Measurements from ENCODE around the gene TBCD.

Gene TBCD

GRCh38 chr17:82912484-82913089, 160.7 kb downstream of the TBCD start:
- H3K4me3 ChIP-seq (ENCODE audit: low read depth, low read length): no peak overlapping the region
- TF ChIP-seq CTCF (IDR thresholded peaks at IDR 0.05; ENCODE audit: insufficient read depth, low read length, missing control alignments): no peak
- CTCF ChIA-PET: interaction anchor here (1.1 to 3.0 kb wide), 3 partner anchors 10 to 132 kb away, joined by 3 to 17 read pairs (median 8); no protein-coding TSS in a partner anchor
- POLR2A ChIA-PET: no interaction called here
- no peak for DNase-seq (ENCODE audit: low read depth, low spot score)

GRCh38 chr17:82913304-82914043, 161.6 kb downstream of the TBCD start:
- ChIA-PET CTCF (interaction anchor here (1.0 to 2.6 kb wide), 19 partner anchors 9 to 289 kb away, joined by 3 to 52 read pairs (median 4); no protein-coding TSS in a partner anchor), POLR2A (no interaction called here)
- no peak overlapping the region for H3K4me3 ChIP-seq (ENCODE audit: low read depth, low read length)
- peak; percentile 16 for TF ChIP-seq CTCF (IDR thresholded peaks at IDR 0.05; ENCODE audit: insufficient read depth, low read length, missing control alignments)
- DNase-seq (ENCODE audit: low read depth, low spot score): no peak

- ChIA-PET CTCF (interaction anchor here (1.0 to 2.6 kb wide), 25 partner anchors 10 to 288 kb away, joined by 3 to 52 read pairs (median 4); no protein-coding TSS in a partner anchor), POLR2A (interaction anchor here (0.7 kb wide), 1 partner anchor 165 kb away, joined by 4 read pairs; the partner anchor contains the start of gene METRNL)
- no peak for DNase-seq (ENCODE audit: low read depth, low spot score)
- TF ChIP-seq CTCF (IDR thresholded peaks at IDR 0.05; ENCODE audit: insufficient read depth, low read length, missing control alignments): peak; percentile 80
- no peak overlapping the region for H3K4me3 ChIP-seq (ENCODE audit: low read depth, low read length)
Measured at GRCh38 chr17:82914375-82914774, 162.5 kb downstream of the TBCD start.

GRCh38 chr17:82915010-82915756, 163.3 kb downstream of the TBCD start:
- ChIA-PET CTCF (interaction anchor here (1.0 to 2.6 kb wide), 22 partner anchors 10 to 287 kb away, joined by 3 to 52 read pairs (median 5); no protein-coding TSS in a partner anchor), POLR2A (no interaction called here)
- peak; percentile 9 for TF ChIP-seq CTCF (IDR thresholded peaks at IDR 0.05; ENCODE audit: insufficient read depth, low read length, missing control alignments)
- DNase-seq (ENCODE audit: low read depth, low spot score): no peak
- H3K4me3 ChIP-seq (ENCODE audit: low read depth, low read length): no peak overlapping the region

GRCh38 chr17:82915757-82916027, 163.8 kb downstream of the TBCD start:
- no peak for TF ChIP-seq CTCF (IDR thresholded peaks at IDR 0.05; ENCODE audit: insufficient read depth, low read length, missing control alignments)
- CTCF ChIA-PET: interaction anchor here (2.6 kb wide), 3 partner anchors 11 to 17 kb away, joined by 12 to 28 read pairs (median 17); no protein-coding TSS in a partner anchor
- H3K4me3 ChIP-seq (ENCODE audit: low read depth, low read length): no peak overlapping the region
- no peak for DNase-seq (ENCODE audit: low read depth, low spot score)
- POLR2A ChIA-PET: no interaction called here
